ENCODE measurements around the gene PLA2G2C.

GRCh38 chr1:20195462-20195780 is 9.1 kb upstream of the PLA2G2C start:
- TF ChIP-seq ZNF70 (CRISPR knock-in tag; IDR thresholded peaks at IDR 0.05) (no peak), ARNTL (CRISPR knock-in tag; IDR thresholded peaks at IDR 0.05; ENCODE audit: borderline replicate concordance, low read depth) (no peak), CSRNP3 (CRISPR knock-in tag; IDR thresholded peaks at IDR 0.05) (no peak), PATZ1 (CRISPR knock-in tag; IDR thresholded peaks at IDR 0.05; ENCODE audit: borderline replicate concordance) (no peak), ZFP3 (CRISPR knock-in tag; IDR thresholded peaks at IDR 0.05) (no peak), TOX (CRISPR knock-in tag; IDR thresholded peaks at IDR 0.05; ENCODE audit: borderline replicate concordance) (no peak), OSR1 (CRISPR knock-in tag; IDR thresholded peaks at IDR 0.05) (no peak), ESRRG (CRISPR knock-in tag; IDR thresholded peaks at IDR 0.05) (no peak)
